HT-29 (cell line): ENCODE data around the gene ARID1A. TPM values are rescaled to one million over a fixed set of nuclear protein-coding genes. Genes with fewer than 3 reads are reported as not detected.
A peak's percentile ranks its signal among the peaks of the same experiment; 100 is the strongest.
"Not testable (repeated sequence)": the region's sequence is repeated elsewhere in the genome, so short reads cannot be mapped to it uniquely, and the experiment has no call there.

Experiments
- DNase-seq: peaks from one replicate; pipeline ENCODE4 v3.0.0-alpha.2; 2015; ENCODE audit warnings: low spot score
- total RNA-seq: library from RNA; depleted of rRNA; stranded (reverse); fragments of >200 nt; shearing (Covaris generic); gene quantifications from 2 replicates; pipeline ENCODE4 v1.2.3, GENCODE V29; 2014; rRNA removed

The ARID1A gene
- total RNA-seq, result 28.4 and 37.2 TPM in 2 replicates

- peak; percentile 96 for DNase-seq
These were observed at the start of gene ARID1A for GRCh38 chr1:26695356-26696118. Gene ARID1A (plus strand): TSS chr1:26696015. CDS start chr1:26696404, 389 bp downstream.

DNA sequence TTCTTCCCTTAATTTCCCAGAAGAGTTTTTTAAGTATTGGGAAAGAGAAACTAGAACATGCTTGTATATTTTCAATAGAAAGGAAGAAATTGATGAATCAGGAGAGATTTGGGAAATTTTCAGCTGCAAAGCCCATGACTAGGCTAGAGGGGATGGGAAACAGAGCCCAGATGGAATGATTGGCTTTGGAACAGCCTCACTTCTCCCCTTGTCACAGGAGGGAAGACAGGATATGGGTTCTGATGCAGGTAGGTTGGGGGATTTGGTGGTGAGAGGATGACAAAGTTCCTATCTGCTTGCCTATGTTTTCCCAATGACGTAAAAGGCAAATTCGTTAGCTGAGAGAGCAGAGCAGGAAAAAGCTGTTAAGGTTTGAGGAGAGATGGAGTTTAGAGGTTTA lies 31.0 kb upstream of the ARID1A start:
- no peak for DNase-seq

GRCh38 chr1:26666855-26667254 lies 29.0 kb upstream of the ARID1A start:
- no peak for DNase-seq

DNA sequence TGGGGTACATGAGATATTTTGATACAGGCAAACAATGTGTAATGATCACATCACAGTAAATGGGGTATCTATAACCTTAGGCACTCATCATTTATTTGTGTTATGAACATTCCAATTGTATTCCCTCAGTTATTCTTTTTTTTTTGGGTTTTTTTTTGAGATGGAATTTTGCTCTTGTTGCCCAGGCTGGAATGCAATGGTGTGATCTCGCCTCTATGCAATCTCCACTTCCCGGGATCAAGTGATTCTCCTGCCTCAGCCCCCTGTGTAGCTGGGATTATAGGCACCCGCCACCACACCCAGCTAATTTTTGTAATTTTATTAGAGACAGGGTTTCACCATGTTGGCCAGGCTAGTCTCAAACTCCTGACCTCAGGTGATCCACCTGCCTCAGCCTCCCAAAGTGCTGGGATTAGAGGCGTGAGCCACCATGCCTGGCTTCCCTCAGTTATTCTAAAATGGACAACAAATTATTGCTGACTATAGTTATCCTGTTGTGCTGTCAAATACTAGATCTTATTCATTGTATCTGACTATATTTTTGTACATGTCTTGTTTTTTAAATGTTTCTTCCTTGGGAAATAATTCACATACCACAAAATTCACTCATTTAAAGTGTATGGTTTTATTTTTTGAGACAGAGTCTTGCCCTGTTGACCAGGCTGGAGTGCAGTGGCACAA lies 27.6 kb upstream of the ARID1A start:
- not testable (repeated sequence) for DNase-seq

DNA sequence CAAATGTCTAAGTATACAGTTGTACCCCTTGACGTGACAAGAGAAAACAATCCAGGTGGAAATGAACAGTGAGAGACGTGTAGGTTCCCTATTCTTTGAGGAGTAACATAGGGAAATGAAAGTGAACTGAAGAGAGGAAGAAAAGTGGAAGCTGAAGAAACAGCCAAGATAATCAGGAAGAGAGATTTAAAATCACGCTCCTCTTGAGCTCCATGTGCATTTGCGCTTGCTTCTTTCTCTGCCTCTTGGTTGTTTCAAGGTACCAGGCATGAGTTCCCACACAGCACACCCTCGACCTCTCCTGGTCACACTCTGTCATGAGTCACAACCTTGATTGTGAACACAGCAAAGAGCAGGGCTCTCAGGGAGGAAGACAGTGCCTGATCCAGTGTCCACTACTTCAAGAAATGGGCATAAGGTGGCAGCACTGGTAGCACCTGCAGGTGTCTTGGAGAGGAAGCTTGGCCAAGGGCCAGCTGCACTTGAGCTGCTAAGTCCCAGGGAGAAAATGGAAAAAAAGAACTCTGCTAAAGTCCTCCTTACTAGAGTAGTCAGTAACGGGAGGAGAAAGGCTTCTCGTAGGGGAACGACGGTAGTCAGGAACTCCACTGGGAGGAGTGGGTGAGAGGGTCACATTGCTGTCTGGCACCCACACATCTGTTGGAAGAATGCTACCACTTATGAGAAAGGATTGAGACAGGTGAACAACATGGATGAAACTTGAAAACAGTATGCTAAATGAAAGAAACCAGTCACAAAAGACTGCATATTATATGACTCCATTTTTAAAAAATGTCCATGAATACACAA lies 18.3 kb upstream of the ARID1A start:
- peak; percentile 98 for DNase-seq

- no peak for DNase-seq
These were observed 10.9 kb upstream of the ARID1A start for GRCh38 chr1:26684763-26685508.

- DNase-seq, result no peak
These were observed 9.0 kb upstream of the ARID1A start for GRCh38 chr1:26686795-26687194.

DNA sequence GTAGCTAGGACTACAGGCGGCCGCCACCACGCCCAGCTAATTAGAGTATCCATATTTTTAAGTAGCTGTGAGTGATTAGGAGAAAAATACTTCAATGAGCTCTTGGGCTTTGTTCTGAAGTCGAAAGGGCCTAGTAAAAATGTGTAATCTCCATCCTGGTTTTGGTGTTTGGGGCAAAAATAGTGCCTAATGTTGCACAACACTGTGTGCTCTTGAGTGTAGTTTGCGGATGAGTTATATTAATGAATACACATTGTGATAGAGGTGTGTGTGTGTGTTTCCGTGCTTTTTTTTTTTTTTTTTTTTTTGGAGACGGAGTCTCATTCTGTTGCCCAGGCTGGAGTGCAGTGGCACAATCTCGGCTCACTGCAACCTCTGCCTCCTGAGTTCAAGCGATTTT lies 6.3 kb upstream of the ARID1A start:
- DNase-seq, result no peak

DNA sequence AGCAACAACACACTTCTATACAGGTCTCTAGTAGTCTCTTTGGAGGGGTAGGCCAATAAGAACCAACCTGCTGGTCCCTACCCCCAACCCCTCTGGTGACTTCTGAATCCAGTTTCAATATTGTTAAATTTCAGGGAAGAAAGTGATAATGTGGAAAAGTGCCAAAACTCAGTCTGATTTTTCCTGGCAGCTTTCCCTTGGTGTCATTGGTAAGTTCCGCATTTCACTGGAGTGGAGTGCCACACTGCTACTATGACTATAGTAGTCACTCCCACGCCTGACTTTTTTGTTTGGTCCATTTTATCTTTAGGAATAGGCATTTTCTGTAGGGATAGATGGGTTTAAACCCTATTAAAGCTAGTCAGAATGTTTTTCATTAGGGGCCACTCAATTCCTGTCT lies 5.7 kb upstream of the ARID1A start:
- DNase-seq, result no peak

GRCh38 chr1:26690576-26691031 lies 5.2 kb upstream of the ARID1A start:
- DNase-seq, result no peak

- DNase-seq, result peak; percentile 94
These were observed 3.5 kb upstream of the ARID1A start for GRCh38 chr1:26692211-26692792.

GRCh38 chr1:26692793-26693490 lies 2.9 kb upstream of the ARID1A start:
- DNase-seq, result peak; percentile 99

DNA sequence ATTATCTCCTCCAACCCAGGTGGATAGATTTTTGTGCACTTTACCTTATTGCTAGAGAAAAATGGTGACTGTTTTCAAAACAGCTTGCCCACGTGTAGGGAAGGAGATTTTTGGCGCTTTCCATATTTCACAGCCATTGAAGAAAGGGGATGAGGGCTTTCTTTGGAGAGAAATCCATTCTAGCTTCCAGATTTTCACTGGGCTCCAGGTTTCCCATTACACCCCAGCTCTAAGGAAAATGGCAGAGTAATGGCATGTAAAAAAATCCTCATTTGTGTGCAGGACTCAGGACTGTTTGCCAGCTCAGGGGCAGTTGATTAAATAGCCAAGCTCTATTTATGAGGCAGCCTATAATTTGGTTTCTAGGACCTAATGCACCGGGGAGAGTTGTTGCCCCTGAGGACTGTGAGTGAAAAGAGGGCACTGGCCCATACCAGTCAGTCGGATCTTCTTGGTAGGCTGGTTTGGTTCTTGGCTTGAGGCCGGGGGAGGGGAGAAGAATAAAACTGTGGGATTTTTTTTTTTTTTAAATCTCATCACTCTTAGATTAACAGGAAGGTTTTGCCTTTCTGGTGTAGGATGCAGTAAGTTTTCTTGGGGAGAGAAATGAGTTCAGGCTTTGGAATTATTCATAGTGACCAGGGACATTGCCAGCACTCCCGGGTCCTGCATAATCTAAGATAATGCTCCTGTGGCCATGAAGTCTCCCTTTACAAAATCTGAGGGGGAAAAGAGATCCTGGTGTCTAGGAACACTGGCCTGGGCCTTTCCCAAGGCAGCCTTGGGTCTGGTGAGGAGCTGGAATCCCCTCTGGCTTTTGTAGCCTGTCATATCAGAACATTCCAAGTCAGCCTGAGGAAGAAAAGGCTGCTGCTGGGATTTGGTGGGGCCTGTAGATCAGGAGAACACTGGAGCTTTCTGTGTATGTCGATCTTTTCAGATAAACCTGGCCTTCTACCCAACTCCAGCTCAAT lies 1.9 kb upstream of the ARID1A start:
- DNase-seq, result peak; percentile 32

- DNase-seq, result peak; percentile 26
These were observed 1.0 kb upstream of the ARID1A start for GRCh38 chr1:26694638-26695355.

- no peak for DNase-seq
These were observed 371 bp downstream of the ARID1A start for GRCh38 chr1:26696119-26696653.

DNA sequence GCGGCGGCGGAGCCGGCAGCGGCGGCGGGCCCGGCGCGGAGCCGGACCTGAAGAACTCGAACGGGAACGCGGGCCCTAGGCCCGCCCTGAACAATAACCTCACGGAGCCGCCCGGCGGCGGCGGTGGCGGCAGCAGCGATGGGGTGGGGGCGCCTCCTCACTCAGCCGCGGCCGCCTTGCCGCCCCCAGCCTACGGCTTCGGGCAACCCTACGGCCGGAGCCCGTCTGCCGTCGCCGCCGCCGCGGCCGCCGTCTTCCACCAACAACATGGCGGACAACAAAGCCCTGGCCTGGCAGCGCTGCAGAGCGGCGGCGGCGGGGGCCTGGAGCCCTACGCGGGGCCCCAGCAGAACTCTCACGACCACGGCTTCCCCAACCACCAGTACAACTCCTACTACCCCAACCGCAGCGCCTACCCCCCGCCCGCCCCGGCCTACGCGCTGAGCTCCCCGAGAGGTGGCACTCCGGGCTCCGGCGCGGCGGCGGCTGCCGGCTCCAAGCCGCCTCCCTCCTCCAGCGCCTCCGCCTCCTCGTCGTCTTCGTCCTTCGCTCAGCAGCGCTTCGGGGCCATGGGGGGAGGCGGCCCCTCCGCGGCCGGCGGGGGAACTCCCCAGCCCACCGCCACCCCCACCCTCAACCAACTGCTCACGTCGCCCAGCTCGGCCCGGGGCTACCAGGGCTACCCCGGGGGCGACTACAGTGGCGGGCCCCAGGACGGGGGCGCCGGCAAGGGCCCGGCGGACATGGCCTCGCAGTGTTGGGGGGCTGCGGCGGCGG lies 1.0 kb downstream of the ARID1A start:
- DNase-seq, result peak; percentile 18

GRCh38 chr1:26697431-26697977 lies 1.7 kb downstream of the ARID1A start:
- DNase-seq, result no peak
